Left ventricle myocardium inferior (tissue), 1 donor: ENCODE results near the gene STK32C. TPM values are rescaled to one million over a fixed set of nuclear protein-coding genes. Genes with fewer than 3 reads are reported as not detected.

Source experiments
- DNase-seq: peaks from one replicate; pipeline ENCODE4 v3.0.0-alpha.2; 2020
- H3K27ac ChIP-seq: fragments of 200-600 bp; replicated peaks from 2 replicates; pipeline ENCODE4 v1.8.0; 2021
- H3K27me3 ChIP-seq: fragments of 200-600 bp; 2 replicates; pipeline ENCODE4 v1.8.0; 2021; ENCODE audit warnings: low read depth
- H3K36me3 ChIP-seq: fragments of 200-600 bp; 2 replicates; pipeline ENCODE4 v1.8.0; 2021
- H3K4me1 ChIP-seq: fragments of 200-600 bp; 2 replicates; pipeline ENCODE4 v1.8.0; 2021
- H3K4me3 ChIP-seq: fragments of 200-600 bp; 2 replicates; pipeline ENCODE4 v1.8.0; 2021; ENCODE audit warnings: mild to moderate bottlenecking, moderate library complexity
- H3K9me3 ChIP-seq: fragments of 200-600 bp; replicated peaks from 2 replicates; pipeline ENCODE4 v1.8.0; 2021
- CTCF ChIP-seq: fragments of 200-600 bp; IDR thresholded peaks from 2 replicates; pipeline ENCODE4 v1.8.0; 2021; ENCODE audit warnings: antibody characterized with exemption, mild to moderate bottlenecking, borderline replicate concordance
- intact Hi-C: fragments of 100-400 bp; cut with micrococcal nuclease; formaldehyde crosslinking; loops from one replicate; pipeline ENCODE4 v1.11.0; 2022
- total RNA-seq: library from RNA; stranded (reverse); fragmentation: NEBNext Ultra II Directional; extraction: Animal tissue kit (Norgen Biotek cat#: 25700); gene quantifications from one replicate; pipeline ENCODE4 v1.2.1, GENCODE V29; 2021
- donor health status: DM: no; HTN: yes; CAD: no; lungs with severe emphysema.

Gene STK32C
- total RNA-seq, 1 donor from 2014 or later = 4.4 TPM

- DNase-seq = no peak
Measured at GRCh38 chr10:132176623-132177500, 130.9 kb downstream of the STK32C start.

GRCh38 chr10:132175907-132176581 is 131.7 kb downstream of the STK32C start:
- DNase-seq = no peak
- H3K4me1 ChIP-seq = peaks cover 40% of the 10 kb centered on the region
- H3K9me3 ChIP-seq = no peaks in the 10 kb centered on the region
- H3K27me3 ChIP-seq = peaks cover 16% of the 10 kb centered on the region
- H3K27ac ChIP-seq = no peak overlapping the region
- H3K36me3 ChIP-seq = no peaks in the 10 kb centered on the region
- intact Hi-C loops = no loop called here
- no peak for TF ChIP-seq CTCF
- no peak overlapping the region for H3K4me3 ChIP-seq

More at GRCh38 chr10:132176623-132177500, 130.9 kb downstream of the STK32C start:
- Histone ChIP-seq H3K27ac (no peak overlapping the region), H3K4me3 (no peak overlapping the region), H3K9me3 (no peaks in the 10 kb centered on the region), H3K27me3 (peaks cover 16% of the 10 kb centered on the region), H3K4me1 (peaks cover 40% of the 10 kb centered on the region), H3K36me3 (no peaks in the 10 kb centered on the region)
- TF ChIP-seq CTCF = no peak
- intact Hi-C loops = no loop called here

DNA sequence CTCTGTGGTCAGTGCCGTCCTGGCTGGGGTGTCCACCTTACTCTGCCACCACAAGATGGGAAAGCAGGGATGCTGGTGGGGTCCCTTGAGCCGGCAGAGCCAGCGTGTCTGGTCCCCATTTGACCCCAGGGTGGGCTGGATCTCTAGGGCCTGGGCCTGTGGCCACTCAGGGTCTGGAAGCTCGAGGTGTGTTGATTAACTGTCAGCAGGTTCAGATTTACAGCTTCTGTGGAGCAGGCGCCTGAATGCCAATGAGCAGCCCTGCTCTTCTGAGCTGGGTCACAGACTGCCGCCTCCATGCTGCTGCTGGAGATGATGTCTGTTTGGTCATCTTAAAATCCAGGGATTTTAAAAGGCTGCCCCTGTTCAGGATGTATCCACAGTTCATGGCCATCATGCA is 132.3 kb downstream of the STK32C start:
- no peak overlapping the region for H3K27ac ChIP-seq
- peaks cover 2% of the 10 kb centered on the region for H3K36me3 ChIP-seq
- H3K4me3 ChIP-seq = no peak overlapping the region
- TF ChIP-seq CTCF = no peak
- H3K27me3 ChIP-seq = peaks cover 16% of the 10 kb centered on the region
- DNase-seq = no peak
- H3K9me3 ChIP-seq = no peaks in the 10 kb centered on the region
- intact Hi-C loops = no loop called here
- H3K4me1 ChIP-seq = peaks cover 40% of the 10 kb centered on the region

GRCh38 chr10:132174237-132174636 is 133.5 kb downstream of the STK32C start:
- H3K27me3 ChIP-seq = peaks cover 16% of the 10 kb centered on the region
- TF ChIP-seq CTCF = no peak
- H3K36me3 ChIP-seq = peaks cover 7% of the 10 kb centered on the region
- no peak overlapping the region for H3K4me3 ChIP-seq
- no peaks in the 10 kb centered on the region for H3K9me3 ChIP-seq
- DNase-seq = no peak
- no peak overlapping the region for H3K27ac ChIP-seq
- H3K4me1 ChIP-seq = peaks cover 31% of the 10 kb centered on the region
- intact Hi-C loops = no loop called here

DNA sequence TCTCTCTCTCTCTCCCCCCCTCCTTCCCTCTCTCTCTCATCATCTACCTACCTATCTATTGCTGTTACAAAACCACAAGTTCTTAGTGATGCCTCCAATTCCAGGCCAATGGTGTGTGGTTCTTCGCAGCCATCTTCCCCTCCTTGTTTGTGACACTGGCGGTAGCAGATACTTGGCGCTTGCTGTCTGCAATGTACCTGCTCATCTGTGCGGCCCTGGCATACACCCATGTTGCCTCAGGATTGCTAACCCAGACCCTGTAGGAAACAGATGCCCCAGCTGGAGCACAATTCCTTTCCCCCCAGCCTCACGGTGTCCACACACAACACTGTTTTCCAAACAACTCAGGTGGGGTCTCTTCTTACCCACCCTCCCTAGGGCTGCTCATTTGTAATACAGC is 134.6 kb downstream of the STK32C start:
- Histone ChIP-seq H3K4me3 (no peak overlapping the region), H3K36me3 (peaks cover 15% of the 10 kb centered on the region), H3K4me1 (peaks cover 21% of the 10 kb centered on the region), H3K27me3 (peaks cover 11% of the 10 kb centered on the region), H3K27ac (no peak overlapping the region), H3K9me3 (no peaks in the 10 kb centered on the region)
- DNase-seq = no peak
- no peak for TF ChIP-seq CTCF
- intact Hi-C loops = no loop called here
